ENCODE results near the gene ACRBP. TPM values are rescaled to one million over a fixed set of nuclear protein-coding genes. Genes with fewer than 3 reads are reported as not detected.

The ACRBP gene
- total RNA-seq, 4 donors from 2014 or later, result 0.30 to 2.4 (median 2.0) TPM

DNA sequence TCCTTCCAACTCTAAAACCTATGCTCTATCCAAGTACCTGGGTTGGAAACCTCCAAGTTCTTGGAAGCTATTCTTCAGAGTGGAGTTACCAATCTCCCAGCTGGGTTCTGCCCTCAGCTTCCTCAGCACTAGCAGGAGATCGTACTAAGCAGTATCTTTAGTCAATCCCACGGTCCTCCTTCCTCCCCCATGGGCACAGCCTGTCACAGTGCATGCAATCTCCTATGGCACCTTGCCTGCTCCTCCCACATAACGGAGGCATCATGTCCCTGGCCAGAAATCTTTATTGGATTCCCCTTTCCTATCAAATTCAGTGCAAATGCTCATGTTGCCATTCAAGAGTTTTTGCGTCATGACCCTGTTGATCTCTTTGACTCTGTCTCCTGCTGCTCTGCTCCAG lies 6.1 kb downstream of the ACRBP start:
- no peaks in the 10 kb centered on the region for H3K36me3 ChIP-seq
- TF ChIP-seq EP300 (IDR thresholded peaks at IDR 0.05), result no peak
- TF ChIP-seq POLR2A (IDR thresholded peaks at IDR 0.05), result no peak
- TF ChIP-seq, protein P1, sequence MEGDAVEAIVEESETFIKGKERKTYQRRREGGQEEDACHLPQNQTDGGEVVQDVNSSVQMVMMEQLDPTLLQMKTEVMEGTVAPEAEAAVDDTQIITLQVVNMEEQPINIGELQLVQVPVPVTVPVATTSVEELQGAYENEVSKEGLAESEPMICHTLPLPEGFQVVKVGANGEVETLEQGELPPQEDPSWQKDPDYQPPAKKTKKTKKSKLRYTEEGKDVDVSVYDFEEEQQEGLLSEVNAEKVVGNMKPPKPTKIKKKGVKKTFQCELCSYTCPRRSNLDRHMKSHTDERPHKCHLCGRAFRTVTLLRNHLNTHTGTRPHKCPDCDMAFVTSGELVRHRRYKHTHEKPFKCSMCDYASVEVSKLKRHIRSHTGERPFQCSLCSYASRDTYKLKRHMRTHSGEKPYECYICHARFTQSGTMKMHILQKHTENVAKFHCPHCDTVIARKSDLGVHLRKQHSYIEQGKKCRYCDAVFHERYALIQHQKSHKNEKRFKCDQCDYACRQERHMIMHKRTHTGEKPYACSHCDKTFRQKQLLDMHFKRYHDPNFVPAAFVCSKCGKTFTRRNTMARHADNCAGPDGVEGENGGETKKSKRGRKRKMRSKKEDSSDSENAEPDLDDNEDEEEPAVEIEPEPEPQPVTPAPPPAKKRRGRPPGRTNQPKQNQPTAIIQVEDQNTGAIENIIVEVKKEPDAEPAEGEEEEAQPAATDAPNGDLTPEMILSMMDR (IDR thresholded peaks at IDR 0.05), result no peak
- no peak for DNase-seq (ENCODE audit: low spot score in 2 of 2)
- H3K4me1 ChIP-seq, result peaks cover 0 to 7% (median 0%) of the 10 kb centered on the region in 4 donors
- no peaks in the 10 kb centered on the region for H3K27me3 ChIP-seq
- no peaks in the 10 kb centered on the region for H3K9me3 ChIP-seq
- no peak overlapping the region for H3K4me3 ChIP-seq
- 58 to 59% methylated on average over 4 of the region's 4 CpGs for WGBS, 2 donors
- no peak overlapping the region for H3K27ac ChIP-seq

DNA sequence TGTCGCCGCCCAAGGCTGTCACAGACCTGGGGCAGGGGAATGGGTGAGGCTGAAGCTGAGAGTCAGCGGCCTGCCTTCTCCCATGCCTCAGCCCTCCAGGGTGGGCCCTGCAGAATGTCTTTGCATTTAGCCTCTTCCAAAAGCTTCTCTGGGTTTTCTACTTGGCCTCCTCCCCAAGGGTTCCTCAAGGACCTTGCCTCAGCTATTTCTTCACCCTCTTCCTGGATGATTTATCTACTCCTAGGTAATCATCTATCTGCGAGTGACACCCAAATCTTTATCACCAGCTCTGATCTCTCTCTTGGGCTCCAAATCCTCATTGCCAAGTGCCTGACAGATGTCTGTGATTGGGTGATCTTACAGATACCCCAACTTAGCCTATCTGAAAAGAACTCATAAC lies 6.7 kb downstream of the ACRBP start:
- TF ChIP-seq POLR2A (IDR thresholded peaks at IDR 0.05) (no peak), EP300 (IDR thresholded peaks at IDR 0.05) (no peak)
- TF ChIP-seq, protein P1 (IDR thresholded peaks at IDR 0.05), result no peak
- WGBS, 2 donors, result 94 to 95% methylated on average over 2 to 3 of the region's 4 CpGs
- Histone ChIP-seq H3K9me3 (no peaks in the 10 kb centered on the region), H3K27ac (no peak overlapping the region), H3K27me3 (no peaks in the 10 kb centered on the region), H3K4me3 (no peak overlapping the region), H3K4me1 (peaks cover 0 to 7% (median 0%) of the 10 kb centered on the region in 4 donors), H3K36me3 (no peaks in the 10 kb centered on the region)
- no peak for DNase-seq (ENCODE audit: low spot score in 2 of 2)

- Histone ChIP-seq H3K4me1 (no peaks in the 10 kb centered on the region), H3K27me3 (no peaks in the 10 kb centered on the region), H3K4me3 (no peak overlapping the region), H3K27ac (peak overlapping the region in 2 of 4 donors; percentile 26 to 55), H3K9me3 (no peaks in the 10 kb centered on the region), H3K36me3 (no peaks in the 10 kb centered on the region)
- DNase-seq (ENCODE audit: low spot score in 2 of 2), result no peak
- TF ChIP-seq EP300 (IDR thresholded peaks at IDR 0.05) (no peak), POLR2A (IDR thresholded peaks at IDR 0.05) (no peak)
- TF ChIP-seq, protein P1 (IDR thresholded peaks at IDR 0.05), result no peak
- 67 to 77% methylated on average over 11 of the region's 11 CpGs for WGBS, 2 donors
These were observed 8.0 kb downstream of the ACRBP start for GRCh38 chr12:6639151-6639801.

DNA sequence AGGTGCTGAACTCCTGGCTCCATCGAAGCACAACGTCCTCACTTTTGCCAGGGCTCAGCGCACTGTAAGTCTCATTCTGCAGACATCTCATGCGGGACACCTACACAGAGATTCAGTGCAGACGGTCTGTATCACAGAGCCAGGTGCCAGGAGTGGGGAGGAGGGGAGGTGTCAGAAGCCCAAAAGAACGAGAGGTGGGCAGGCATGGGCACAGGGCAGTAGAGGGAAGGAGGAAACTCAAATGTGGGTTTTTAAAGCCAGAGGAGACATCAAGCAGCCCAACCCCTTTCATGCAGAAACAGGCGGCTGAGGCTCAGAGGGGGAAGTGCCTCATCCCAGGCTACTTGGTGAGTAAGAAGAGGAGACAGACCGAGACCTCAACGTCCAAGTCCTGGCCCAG lies 8.9 kb downstream of the ACRBP start:
- peaks cover 0 to 3% (median 0%) of the 10 kb centered on the region in 4 donors for H3K4me1 ChIP-seq
- H3K4me3 ChIP-seq, result no peak overlapping the region
- no peak for DNase-seq (ENCODE audit: low spot score in 2 of 2)
- H3K27me3 ChIP-seq, result no peaks in the 10 kb centered on the region
- WGBS, 2 donors, result 68 to 69% methylated on average over 9 of the region's 9 CpGs
- peak overlapping the region in 3 of 4 donors; percentile 26 to 56 (median 55) for H3K27ac ChIP-seq
- no peaks in the 10 kb centered on the region for H3K36me3 ChIP-seq
- H3K9me3 ChIP-seq, result no peaks in the 10 kb centered on the region
- TF ChIP-seq POLR2A (IDR thresholded peaks at IDR 0.05) (no peak), EP300 (IDR thresholded peaks at IDR 0.05) (no peak)
- TF ChIP-seq, protein P1 (IDR thresholded peaks at IDR 0.05), result no peak

GRCh38 chr12:6635856-6636531 lies 11.2 kb downstream of the ACRBP start, which contains the start of gene LPAR5:
LPAR5 (minus strand) TSS chr12:6635959; CDS start chr12:6621248, 14,711 bp downstream.
- 56% methylated on average over 18 of the region's 18 CpGs for WGBS, 2 donors
- Histone ChIP-seq H3K9me3 (no peaks in the 10 kb centered on the region), H3K4me1 (peaks cover 0 to 26% (median 12%) of the 10 kb centered on the region in 4 donors), H3K27me3 (peaks cover 0 to 9% of the 10 kb centered on the region in 2 donors), H3K4me3 (peak within 1 kb of the TSS in 2 of 4 donors; percentile 15 to 37), H3K36me3 (no peaks in the 10 kb centered on the region), H3K27ac (peak within 1 kb of the TSS in 3 of 4 donors; percentile 51 to 78 (median 60))
- TF ChIP-seq EP300 (IDR thresholded peaks at IDR 0.05), result no peak
- TF ChIP-seq POLR2A (IDR thresholded peaks at IDR 0.05), result peak; percentile 19 to 21
- peak in 1 of 2 donors; percentile 24 for DNase-seq (ENCODE audit: low spot score in 2 of 2)

Measured in tibial nerve (tissue), 4 donors.